GM18526 (cell line): ENCODE data around the gene PTPRJ.

ENCODE experiments used
- POLR2A ChIP-seq: IDR thresholded peaks from 3 replicates; pipeline ENCODE4 v1.6.1; 2011; ENCODE audit not compliant: insufficient read length; ENCODE audit errors: extremely low read depth

The PTPRJ gene

GRCh38 chr11:48056325-48057183, 76.2 kb downstream of the PTPRJ start:
- no peak for TF ChIP-seq POLR2A

DNA sequence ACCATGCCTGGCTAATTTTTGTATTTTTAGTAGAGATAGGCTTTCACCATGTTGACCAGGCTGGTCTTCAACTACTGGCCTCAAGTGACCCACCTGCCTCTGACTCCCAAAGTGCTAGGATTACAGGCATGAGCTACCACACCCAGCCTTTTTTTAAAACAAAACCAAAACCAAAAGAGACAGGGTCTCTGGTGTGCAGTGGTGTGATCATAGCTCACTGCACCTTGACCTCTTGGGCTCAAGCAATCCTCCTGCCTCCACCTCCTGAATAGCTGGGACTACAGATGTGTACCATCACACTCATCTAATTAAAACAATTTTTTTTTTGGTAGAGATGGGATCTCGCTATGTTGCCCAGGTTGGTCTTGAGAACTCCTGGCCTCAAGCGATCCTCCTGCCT, 77.7 kb downstream of the PTPRJ start:
- no peak for TF ChIP-seq POLR2A

DNA sequence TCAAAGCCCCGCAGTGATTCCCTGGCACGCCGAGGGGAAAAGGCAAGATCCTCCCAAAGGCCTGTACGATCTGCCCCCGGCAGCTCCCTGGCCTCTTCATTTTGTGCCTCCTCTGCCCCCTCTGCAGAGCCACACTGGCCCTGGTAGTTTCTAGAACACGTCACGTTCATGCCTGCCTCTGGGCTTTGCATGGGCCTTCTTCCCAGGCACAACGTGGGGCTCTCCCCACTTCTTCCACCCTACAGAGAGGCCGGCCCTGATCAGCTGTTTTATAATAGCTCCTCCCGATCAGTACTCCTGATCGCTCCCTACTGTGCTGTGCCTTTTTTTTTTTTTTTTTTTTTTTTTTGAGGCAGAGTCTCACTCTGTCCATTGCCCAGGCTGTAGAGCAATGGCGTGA, 78.4 kb downstream of the PTPRJ start:
- TF ChIP-seq POLR2A, result no peak

- no peak for TF ChIP-seq POLR2A
These were observed 82.3 kb downstream of the PTPRJ start for GRCh38 chr11:48062649-48063048.

DNA sequence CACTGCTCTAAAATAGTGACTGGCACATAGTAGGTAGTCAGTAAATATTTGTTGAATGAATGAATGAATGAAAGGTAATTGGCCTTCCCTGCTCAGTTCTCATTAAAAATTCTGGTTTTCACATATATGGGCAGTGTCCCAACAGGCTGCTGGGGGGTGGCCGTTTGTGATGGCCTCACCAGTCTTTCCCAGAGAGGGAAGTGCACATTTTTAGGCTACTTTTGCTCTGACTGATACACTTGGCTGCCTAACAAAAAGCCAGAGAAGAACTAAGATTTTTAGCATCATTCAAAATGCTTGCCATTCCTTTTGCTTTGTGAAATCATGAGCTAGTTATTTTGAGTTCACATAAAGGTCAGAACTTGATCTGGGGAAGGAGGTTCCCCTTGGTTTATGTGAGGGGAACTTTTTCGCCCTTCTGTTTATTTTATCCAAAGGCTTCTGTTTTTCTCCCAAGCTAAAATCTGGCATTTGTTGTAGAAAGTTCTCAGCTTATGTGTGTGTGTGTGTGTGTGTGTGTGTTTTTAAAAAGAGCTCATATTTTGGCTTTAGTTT, 83.1 kb downstream of the PTPRJ start:
- TF ChIP-seq POLR2A, result no peak

GRCh38 chr11:48064306-48064705, 83.9 kb downstream of the PTPRJ start:
- TF ChIP-seq POLR2A, result no peak

DNA sequence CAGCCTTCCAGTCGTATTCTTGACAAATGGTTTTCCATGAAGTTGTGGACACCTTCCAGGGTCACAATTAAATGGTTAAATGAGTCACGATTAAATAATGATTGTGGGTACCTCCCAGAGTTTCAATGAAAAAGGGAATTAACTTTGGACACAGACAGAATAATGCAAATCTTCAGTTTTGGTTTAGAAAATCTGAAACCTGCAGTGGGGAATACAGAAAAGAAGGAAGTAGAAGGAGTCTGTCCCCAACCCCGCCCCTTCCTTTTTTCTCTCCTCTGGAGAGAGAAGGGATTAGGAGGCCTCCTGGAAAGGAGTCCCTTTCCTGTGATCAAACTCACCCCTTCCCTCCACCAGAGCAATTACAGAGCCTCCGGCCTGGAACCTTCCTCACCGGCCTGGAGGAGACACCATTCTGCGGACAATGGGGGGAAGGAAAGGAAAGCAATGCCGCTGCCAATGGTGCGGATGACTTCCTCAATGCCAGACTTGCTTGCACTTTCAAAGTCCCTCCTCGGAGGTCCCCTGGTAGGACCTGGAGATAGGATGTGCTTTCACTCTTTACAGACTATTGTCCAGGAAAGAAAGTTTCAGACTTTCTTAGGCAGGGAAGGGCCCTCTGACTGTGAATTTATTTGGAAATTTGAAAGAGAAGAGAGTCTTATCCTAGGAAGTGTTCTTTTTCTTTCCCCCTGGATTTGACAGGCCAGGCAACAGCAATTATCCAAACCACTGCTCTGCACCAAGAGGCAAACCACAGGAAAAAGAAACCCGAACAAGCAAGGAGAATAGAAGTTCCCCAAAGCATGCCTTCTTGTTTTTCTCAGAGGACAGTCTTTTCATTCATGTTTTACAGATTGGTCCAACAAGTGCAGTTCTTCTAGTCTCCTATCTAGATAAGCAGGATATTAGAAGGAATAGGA, 86.8 kb downstream of the PTPRJ start:
- TF ChIP-seq POLR2A, result no peak

DNA sequence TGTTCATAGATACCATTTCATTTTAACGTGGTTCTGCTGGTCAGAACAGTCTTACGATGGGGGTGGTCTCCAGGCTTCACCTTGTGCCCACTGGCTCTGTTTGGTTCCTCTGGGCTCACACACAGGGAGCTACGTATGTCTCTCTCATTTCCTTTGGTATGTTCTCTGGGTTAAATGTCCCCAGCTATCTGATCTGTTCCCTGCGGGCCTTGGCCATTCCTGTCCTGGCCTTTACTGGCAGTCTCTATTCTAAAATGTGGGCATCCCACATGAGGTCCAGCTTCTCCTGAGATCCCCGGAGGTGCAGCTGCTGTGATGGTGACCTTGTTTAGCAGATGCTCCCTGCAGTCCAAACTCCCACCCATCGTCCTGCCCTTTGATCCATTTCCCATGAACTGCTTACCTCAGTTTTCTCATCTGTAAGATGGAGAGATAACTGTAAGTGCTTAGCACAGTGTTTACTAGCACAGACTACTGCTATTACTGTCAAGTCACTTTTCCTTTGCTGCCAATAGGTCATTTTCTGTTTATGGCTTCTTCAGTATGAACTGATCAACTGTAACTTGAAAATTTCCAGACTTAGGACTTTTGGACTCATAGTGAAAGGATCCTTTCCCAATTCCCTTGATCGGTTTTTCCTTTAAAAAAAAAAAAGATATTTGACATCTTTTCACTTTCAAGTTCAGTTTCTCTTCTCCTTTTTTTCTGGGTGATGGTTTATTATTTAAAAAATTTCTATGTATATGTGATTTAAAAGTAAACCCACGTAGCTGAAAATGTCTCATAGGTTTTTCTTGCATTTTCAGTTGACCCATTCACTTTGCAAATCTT, 92.9 kb downstream of the PTPRJ start:
- no peak for TF ChIP-seq POLR2A

GRCh38 chr11:48074425-48075181, 94.2 kb downstream of the PTPRJ start:
- no peak for TF ChIP-seq POLR2A

DNA sequence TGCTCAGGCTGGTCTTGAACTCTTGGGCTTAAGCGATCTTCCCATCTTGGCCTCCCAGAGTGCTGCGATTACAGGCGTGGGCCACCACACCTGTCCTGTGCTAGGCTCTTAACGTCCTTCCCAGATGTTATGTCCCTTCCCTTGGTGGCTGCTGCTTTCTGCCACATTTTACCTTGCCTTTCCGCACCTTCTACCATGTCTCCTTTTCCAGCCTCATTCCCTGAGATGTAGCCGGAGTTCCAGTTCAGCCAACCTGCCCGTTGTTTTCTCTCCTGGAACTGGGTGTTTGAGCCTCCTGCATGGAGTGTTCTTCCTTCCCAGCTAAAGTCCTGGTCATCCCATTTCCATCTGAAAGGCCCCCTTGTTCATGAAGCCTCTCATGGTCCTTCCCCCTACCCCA, 95.3 kb downstream of the PTPRJ start:
- TF ChIP-seq POLR2A, result no peak

GRCh38 chr11:48077251-48077650, 96.9 kb downstream of the PTPRJ start:
- TF ChIP-seq POLR2A, result no peak

DNA sequence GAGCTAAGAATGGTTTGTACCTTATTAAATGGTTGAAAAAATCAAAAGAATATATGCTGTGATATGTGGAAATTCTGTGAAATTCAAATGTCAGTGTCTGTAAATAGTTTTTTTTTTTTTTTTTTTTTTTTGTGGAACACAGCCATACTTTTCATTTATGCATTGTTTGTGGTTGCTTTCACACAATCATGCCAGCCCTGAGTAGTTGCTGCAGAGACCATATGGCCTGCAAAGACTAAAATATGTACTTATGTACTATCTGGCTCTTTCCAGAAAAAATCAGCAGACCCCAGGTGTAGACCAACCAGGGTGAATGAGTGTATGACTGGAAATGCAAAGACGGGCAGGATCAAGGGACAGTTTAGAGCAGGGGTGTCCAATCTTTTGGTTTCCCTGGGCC, 98.3 kb downstream of the PTPRJ start:
- no peak for TF ChIP-seq POLR2A

DNA sequence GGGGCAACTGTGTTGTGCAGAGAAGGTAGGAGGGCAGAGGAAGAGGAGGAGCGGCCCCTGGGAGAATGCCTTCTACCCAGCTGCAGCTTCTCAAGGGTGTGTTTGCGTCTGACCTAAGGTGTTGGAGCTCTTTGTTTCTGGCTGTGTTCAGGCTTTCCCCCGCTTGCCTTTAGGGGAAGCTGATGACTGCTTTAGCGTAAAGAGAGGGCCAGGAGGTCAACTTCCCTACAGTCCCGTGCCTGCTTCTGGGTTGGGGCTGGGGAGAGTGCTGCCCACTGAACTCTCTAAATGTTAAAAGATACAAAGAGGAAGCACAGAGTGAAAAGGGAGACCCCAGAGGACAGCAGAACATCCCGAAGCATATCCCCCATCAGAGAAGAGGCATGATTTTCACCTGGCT, 99.2 kb downstream of the PTPRJ start:
- no peak for TF ChIP-seq POLR2A

DNA sequence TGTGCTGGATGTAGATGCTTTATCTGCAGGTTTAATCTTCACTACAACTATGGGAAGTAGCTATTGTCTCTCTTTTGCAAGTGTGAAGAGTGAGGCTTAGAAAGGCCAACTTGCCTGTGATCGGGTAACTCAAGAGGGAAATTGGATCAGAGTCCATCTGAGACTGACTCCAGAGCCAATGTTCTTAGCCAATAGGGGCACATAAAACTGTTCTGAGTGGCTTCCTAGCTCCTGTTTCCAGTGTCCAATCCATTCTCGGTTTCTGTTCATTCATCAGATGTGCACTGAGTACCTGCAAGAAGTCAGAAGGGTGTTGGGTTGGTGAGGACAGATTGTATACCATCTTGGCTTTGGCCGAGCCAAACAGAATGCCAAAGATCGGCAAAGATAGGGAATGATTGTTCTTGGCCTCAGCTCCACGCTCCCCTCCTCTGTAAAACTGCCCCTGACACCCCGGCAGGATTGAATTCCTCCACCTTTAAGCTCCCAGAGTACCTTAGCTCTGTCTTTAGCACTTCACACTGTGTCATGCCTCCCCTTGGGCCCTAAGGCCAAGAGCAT, 100.0 kb downstream of the PTPRJ start:
- no peak for TF ChIP-seq POLR2A
